ENCODE results near the gene ADGRL2.

ADGRL2 gene

GRCh38 chr1:82019508-82019907 lies 218.8 kb downstream of the ADGRL2 start:
- Histone ChIP-seq H3K27me3 (ENCODE audit: control insufficient read depth in 1 of 2, insufficient read depth in 2 of 2, low read length in 2 of 2) (no peaks in the 10 kb centered on the region), H3K27ac (ENCODE audit: low read length) (no peak overlapping the region), H3K4me1 (ENCODE audit: control insufficient read depth, insufficient read depth, low read length) (no peaks in the 10 kb centered on the region), H3K4me3 (ENCODE audit: low read length in 2 of 2) (no peak overlapping the region), H3K9me3 (ENCODE audit: control insufficient read depth in 2 of 2, low read length in 2 of 2) (peaks cover 0 to 2% of the 10 kb centered on the region in 2 donors), H3K36me3 (ENCODE audit: control insufficient read depth in 2 of 2, insufficient read depth in 2 of 2, low read length in 2 of 2) (no peaks in the 10 kb centered on the region), H3K9ac (ENCODE audit: low read length in 2 of 2) (no peak overlapping the region)

DNA sequence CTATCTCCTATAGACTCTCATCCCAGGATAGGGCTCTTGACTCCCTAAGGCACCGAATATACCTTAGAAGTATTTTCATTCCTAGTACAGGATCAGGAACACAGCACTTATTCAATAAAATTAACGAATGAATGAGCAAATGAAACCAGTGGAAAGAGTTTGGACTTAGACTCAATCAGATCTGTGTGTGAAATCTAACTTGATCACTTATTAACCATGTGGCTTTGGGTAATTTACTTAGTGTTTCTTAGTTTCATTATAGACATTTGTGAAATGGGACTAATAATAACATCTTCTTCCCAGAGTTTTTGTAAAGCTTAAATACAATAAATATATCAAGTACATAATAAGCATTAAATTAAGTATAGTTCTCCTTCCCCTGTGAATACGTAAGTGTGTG lies 230.1 kb downstream of the ADGRL2 start:
- H3K27me3 ChIP-seq (ENCODE audit: control insufficient read depth in 1 of 2, insufficient read depth in 2 of 2, low read length in 2 of 2): no peaks in the 10 kb centered on the region
- H3K9ac ChIP-seq (ENCODE audit: low read length in 2 of 2): no peak overlapping the region
- H3K27ac ChIP-seq (ENCODE audit: low read length): no peak overlapping the region
- H3K4me3 ChIP-seq (ENCODE audit: low read length in 2 of 2): no peak overlapping the region
- H3K36me3 ChIP-seq (ENCODE audit: control insufficient read depth in 2 of 2, insufficient read depth in 2 of 2, low read length in 2 of 2): no peaks in the 10 kb centered on the region
- no peaks in the 10 kb centered on the region for H3K4me1 ChIP-seq (ENCODE audit: control insufficient read depth, insufficient read depth, low read length)
- H3K9me3 ChIP-seq (ENCODE audit: control insufficient read depth in 2 of 2, low read length in 2 of 2): no peaks in the 10 kb centered on the region

DNA sequence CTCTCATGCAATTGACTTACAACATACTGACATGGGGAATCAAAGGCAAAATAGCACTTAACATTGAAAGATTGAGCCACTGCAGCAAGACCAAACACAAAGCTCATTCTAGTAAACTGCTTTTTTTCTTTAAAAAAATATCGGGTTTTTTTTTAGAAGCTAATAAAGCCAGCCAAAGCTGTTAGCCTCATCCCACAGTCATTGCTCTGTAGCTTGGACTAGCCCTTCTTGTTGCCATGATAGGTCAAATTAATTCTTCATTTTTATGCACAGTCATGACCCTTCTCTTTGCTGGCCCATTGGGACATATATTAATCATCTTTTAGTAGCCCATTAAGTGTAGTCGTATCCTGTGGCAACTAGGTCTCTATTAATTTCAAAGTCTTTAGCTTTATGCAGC lies 231.3 kb downstream of the ADGRL2 start:
- H3K36me3 ChIP-seq (ENCODE audit: control insufficient read depth in 2 of 2, insufficient read depth in 2 of 2, low read length in 2 of 2): no peaks in the 10 kb centered on the region
- H3K4me1 ChIP-seq (ENCODE audit: control insufficient read depth, insufficient read depth, low read length): no peaks in the 10 kb centered on the region
- H3K9me3 ChIP-seq (ENCODE audit: control insufficient read depth in 2 of 2, low read length in 2 of 2): no peaks in the 10 kb centered on the region
- H3K9ac ChIP-seq (ENCODE audit: low read length in 2 of 2): no peak overlapping the region
- H3K27ac ChIP-seq (ENCODE audit: low read length): no peak overlapping the region
- H3K27me3 ChIP-seq (ENCODE audit: control insufficient read depth in 1 of 2, insufficient read depth in 2 of 2, low read length in 2 of 2): no peaks in the 10 kb centered on the region
- no peak overlapping the region for H3K4me3 ChIP-seq (ENCODE audit: low read length in 2 of 2)

DNA sequence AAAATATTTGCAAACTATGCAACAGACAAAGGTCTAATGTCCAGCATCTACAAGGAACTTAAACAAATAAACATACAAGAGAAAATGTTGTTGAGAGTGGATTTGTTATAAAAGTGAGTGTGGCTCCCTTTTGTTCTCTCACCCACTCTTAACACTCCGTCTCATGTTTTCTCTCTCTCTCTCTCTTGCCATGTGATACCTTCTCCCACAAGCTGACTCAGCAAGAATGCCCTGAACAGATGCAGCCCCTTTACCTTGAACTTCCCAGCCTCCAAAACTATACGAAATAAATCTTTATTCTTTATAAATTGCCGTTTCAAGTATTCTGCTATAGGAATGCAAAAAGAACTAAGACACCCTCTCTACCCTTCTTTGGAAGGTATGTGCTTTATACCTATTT lies 234.1 kb downstream of the ADGRL2 start:
- Histone ChIP-seq H3K4me1 (ENCODE audit: control insufficient read depth, insufficient read depth, low read length) (no peaks in the 10 kb centered on the region), H3K27me3 (ENCODE audit: control insufficient read depth in 1 of 2, insufficient read depth in 2 of 2, low read length in 2 of 2) (no peaks in the 10 kb centered on the region), H3K4me3 (ENCODE audit: low read length in 2 of 2) (no peak overlapping the region), H3K27ac (ENCODE audit: low read length) (no peak overlapping the region), H3K36me3 (ENCODE audit: control insufficient read depth in 2 of 2, insufficient read depth in 2 of 2, low read length in 2 of 2) (no peaks in the 10 kb centered on the region), H3K9ac (ENCODE audit: low read length in 2 of 2) (no peak overlapping the region), H3K9me3 (ENCODE audit: control insufficient read depth in 2 of 2, low read length in 2 of 2) (no peaks in the 10 kb centered on the region)

Measured in stomach smooth muscle (tissue), 2 donors.